Liver (tissue), 9 donors: ENCODE results near the gene FAM120B. TPM values are rescaled to one million over a fixed set of nuclear protein-coding genes. Genes with fewer than 3 reads are reported as not detected.
A peak's percentile ranks its signal among the peaks of the same experiment; 100 is the strongest.

Experiments
- DNase-seq: peaks from one replicate; pipeline ENCODE4 v3.0.0-alpha.2; 2017; ENCODE audit warnings: low spot score
- H3K27ac ChIP-seq, 2 donors: one replicate each; pipeline ENCODE4 v1.7.0; 2013; ENCODE audit warnings: inconsistent platforms in 2 of 2, low read length in 2 of 2, control low read depth in 1 of 2, low read depth in 1 of 2, mild to moderate bottlenecking in 1 of 2
- H3K27me3 ChIP-seq, 4 donors: one replicate each; pipeline versions ENCODE4 v1.6.1 to v1.7.0; 2013; ENCODE audit warnings: low read length in 3 of 4, inconsistent platforms in 1 of 4, mild to moderate bottlenecking in 1 of 4, moderate library complexity in 1 of 4; ENCODE audit not compliant: control insufficient read depth in 4 of 4, insufficient read depth in 4 of 4
- H3K36me3 ChIP-seq, 4 donors: one replicate each; pipeline versions ENCODE4 v1.6.1 to v1.7.0; 2013; ENCODE audit warnings: low read length in 3 of 4, mild to moderate bottlenecking in 3 of 4, low read depth in 1 of 4, moderate library complexity in 1 of 4; ENCODE audit not compliant: control insufficient read depth in 4 of 4, insufficient read depth in 3 of 4
- H3K4me1 ChIP-seq, 4 donors: one replicate each; pipeline versions ENCODE4 v1.6.1 to v1.7.0; 2013; ENCODE audit warnings: low read length in 3 of 4, mild to moderate bottlenecking in 3 of 4, moderate library complexity in 1 of 4; ENCODE audit not compliant: control insufficient read depth in 4 of 4, insufficient read depth in 4 of 4
- H3K4me3 ChIP-seq, 3 donors: one replicate each; pipeline versions ENCODE4 v1.6.1 to v1.7.0; 2013; ENCODE audit warnings: low read length in 3 of 3, control low read depth in 1 of 3, low read depth in 1 of 3, mild to moderate bottlenecking in 1 of 3
- H3K9ac ChIP-seq, 2 donors: one replicate each; pipeline ENCODE4 v1.7.0; 2013; ENCODE audit warnings: low read length in 2 of 2, mild to moderate bottlenecking in 2 of 2, moderate library complexity in 2 of 2, control low read depth in 1 of 2, low read depth in 1 of 2
- H3K9me3 ChIP-seq, 4 donors: one replicate each; pipeline versions ENCODE4 v1.6.1 to v1.7.0; 2013; ENCODE audit warnings: low read length in 3 of 4; ENCODE audit not compliant: control insufficient read depth in 4 of 4
- ATF3 ChIP-seq: IDR thresholded peaks from 2 replicates; pipeline ENCODE4 v1.6.1; 2016; ENCODE audit warnings: antibody characterized with exemption
- CTCF ChIP-seq: fragments of 150-350 bp; IDR thresholded peaks from 2 replicates; pipeline ENCODE4 v1.5.1; 2017; ENCODE audit warnings: improper control_type of control experiment, low read depth, low read length; ENCODE audit not compliant: missing input control
- EGR1 ChIP-seq, 2 donors: IDR thresholded peaks; 2 replicates each; pipeline ENCODE4 v1.6.1; 2016 to 2018; ENCODE audit warnings: antibody characterized with exemption in 2 of 2, low read depth in 2 of 2
- FOXA1 ChIP-seq: IDR thresholded peaks from 2 replicates; pipeline ENCODE4 v1.6.1; 2016; ENCODE audit warnings: antibody characterized with exemption
- FOXA2 ChIP-seq: IDR thresholded peaks from 2 replicates; pipeline ENCODE4 v1.6.1; 2016; ENCODE audit warnings: antibody characterized with exemption
- GABPA ChIP-seq, 2 donors: IDR thresholded peaks in 1 of 2; conservative IDR thresholded peaks in 1 of 2; 2 replicates each; pipeline ENCODE4 v1.6.1; 2016; ENCODE audit warnings: antibody characterized with exemption in 2 of 2, mild to moderate bottlenecking in 1 of 2, moderate library complexity in 1 of 2
- HNF4A ChIP-seq, 2 donors: conservative IDR thresholded peaks; 2 replicates each; pipeline ENCODE4 v1.6.1; 2016; ENCODE audit warnings: antibody characterized with exemption in 2 of 2, mild to moderate bottlenecking in 2 of 2
- HNF4G ChIP-seq: IDR thresholded peaks from 2 replicates; pipeline ENCODE4 v1.6.1; 2016; ENCODE audit warnings: antibody characterized with exemption
- JUND ChIP-seq, 2 donors: IDR thresholded peaks; 2 replicates each; pipeline ENCODE4 v1.6.1; 2016; ENCODE audit warnings: antibody characterized with exemption in 2 of 2
- MAX ChIP-seq: IDR thresholded peaks from 2 replicates; pipeline ENCODE4 v1.6.1; 2016; ENCODE audit warnings: antibody characterized with exemption
- NR2F2 ChIP-seq: IDR thresholded peaks from 2 replicates; pipeline ENCODE4 v1.6.1; 2016; ENCODE audit warnings: antibody characterized with exemption
- RAD21 ChIP-seq, 2 donors: IDR thresholded peaks; 2 replicates each; pipeline ENCODE4 v1.6.1; 2016; ENCODE audit warnings: antibody characterized with exemption in 2 of 2, mild to moderate bottlenecking in 2 of 2
- REST ChIP-seq: IDR thresholded peaks from 2 replicates; pipeline ENCODE4 v1.6.1; 2016; ENCODE audit warnings: antibody characterized with exemption, mild to moderate bottlenecking
- RXRA ChIP-seq, 2 donors: IDR thresholded peaks; 2 replicates each; pipeline ENCODE4 v1.6.1; 2017 to 2018; ENCODE audit warnings: antibody characterized with exemption in 2 of 2, mild to moderate bottlenecking in 1 of 2
- SP1 ChIP-seq: IDR thresholded peaks from 2 replicates; pipeline ENCODE4 v1.6.1; 2018; ENCODE audit warnings: antibody characterized with exemption, mild to moderate bottlenecking
- TAF1 ChIP-seq: conservative IDR thresholded peaks from 2 replicates; pipeline ENCODE4 v1.6.1; 2016; ENCODE audit warnings: antibody characterized with exemption, mild to moderate bottlenecking
- YY1 ChIP-seq: IDR thresholded peaks from 2 replicates; pipeline ENCODE4 v1.6.1; 2016; ENCODE audit warnings: antibody characterized with exemption, mild to moderate bottlenecking
- ZBTB33 ChIP-seq: IDR thresholded peaks from 2 replicates; pipeline ENCODE4 v1.6.1; 2016; ENCODE audit warnings: antibody characterized with exemption
- WGBS: extraction: QIAGEN DNeasy Blood & Tissue Kit; methylation state at CpG from one replicate; pipeline ENCODE4 v1.1.7; 2013; 5-methylcytosine and 5-hydroxymethylcytosine counted together
- polyA plus RNA-seq, 2 donors: library from polyadenylated mRNA; stranded (reverse) in 1 of 2; unstranded in 1 of 2; fragments of 200-250 nt in 1 of 2; fragments of >200 nt in 1 of 2; fragmentation: Nextera tagmentation in 1 of 2; extraction: Ambion mirVana in 1 of 2; gene quantifications; one replicate each; pipeline versions ENCODE4 v1.2.1 to v1.2.3, GENCODE V29; 2013 to 2015
- total RNA-seq, 2 donors: library from RNA; depleted of rRNA; stranded (reverse); fragments of >200 nt; gene quantifications; one replicate each; pipeline ENCODE4 v1.2.3, GENCODE V29; 2014
- donor health status: healthy.
- donor health status: healthy.
- donor health status: healthy.
- donor health status: healthy.
- donor health status: healthy.

Gene FAM120B
- total and polyA plus RNA-seq, 4 donors = 6.0 to 11.1 (median 9.1) TPM

- no peak for TF ChIP-seq HNF4G
- TF ChIP-seq CTCF = no peak
- no peak for TF ChIP-seq SP1
- no peak for TF ChIP-seq HNF4A (conservative IDR thresholded peaks at IDR 0.05)
- no peak for TF ChIP-seq FOXA1
- TF ChIP-seq JUND (IDR thresholded peaks at IDR 0.05) = no peak
- TF ChIP-seq YY1 = no peak
- TF ChIP-seq RXRA (IDR thresholded peaks at IDR 0.05) = no peak
- no peak for TF ChIP-seq ZBTB33
- TF ChIP-seq FOXA2 = no peak
- TF ChIP-seq REST = no peak
- TF ChIP-seq MAX = no peak
- TF ChIP-seq RAD21 (IDR thresholded peaks at IDR 0.05) = no peak
- no peak for TF ChIP-seq EGR1 (IDR thresholded peaks at IDR 0.05; ENCODE audit: low read depth in 2 of 2)
- TF ChIP-seq ATF3 = no peak
- no peak for TF ChIP-seq NR2F2
- no peak for TF ChIP-seq TAF1
- Histone ChIP-seq H3K9me3 (no peaks in the 10 kb centered on the region), H3K4me1 (peaks cover 0 to 13% (median 6%) of the 10 kb centered on the region in 4 donors), H3K4me3 (no peak overlapping the region), H3K27ac (no peak overlapping the region), H3K27me3 (peaks cover 0 to 2% (median 0%) of the 10 kb centered on the region in 4 donors), H3K36me3 (peaks cover 0 to 2% (median 0%) of the 10 kb centered on the region in 4 donors), H3K9ac (no peak overlapping the region)
- no peak for DNase-seq
- WGBS = 67% methylated on average over 9 of the region's 9 CpGs
Observed at GRCh38 chr6:170278743-170279094, 27.8 kb upstream of the FAM120B start.

- Histone ChIP-seq H3K9ac (no peak overlapping the region), H3K27me3 (peaks cover 0 to 2% (median 0%) of the 10 kb centered on the region in 4 donors)
- 87% methylated on average over 8 of the region's 8 CpGs for WGBS
- TF ChIP-seq FOXA1 (no peak), CTCF (no peak), HNF4A (conservative IDR thresholded peaks at IDR 0.05) (no peak), SP1 (no peak), MAX (no peak), GABPA (IDR thresholded peaks at IDR 0.05 in 1 of 2, conservative IDR thresholded peaks at IDR 0.05 in 1 of 2) (no peak), NR2F2 (no peak), EGR1 (IDR thresholded peaks at IDR 0.05; ENCODE audit: low read depth in 2 of 2) (no peak), FOXA2 (no peak), YY1 (no peak), HNF4G (no peak), REST (no peak), RXRA (IDR thresholded peaks at IDR 0.05) (no peak)
Observed at GRCh38 chr6:170279426-170279825, 27.1 kb upstream of the FAM120B start.

More at GRCh38 chr6:170279426-170279825, 27.1 kb upstream of the FAM120B start:
- Histone ChIP-seq H3K4me3 (no peak overlapping the region), H3K4me1 (peaks cover 0 to 13% (median 6%) of the 10 kb centered on the region in 4 donors), H3K9me3 (no peaks in the 10 kb centered on the region), H3K27ac (peak overlapping the region in 1 of 2 donors; percentile 37), H3K36me3 (peaks cover 0 to 2% (median 0%) of the 10 kb centered on the region in 4 donors)
- DNase-seq = no peak
